Stimulated activated naive CD4-positive, alpha-beta T cell (primary cell): ENCODE measurements around the gene PLA1A.
"Not testable (repeated sequence)": the region's sequence is repeated elsewhere in the genome, so short reads cannot be mapped to it uniquely, and the experiment has no call there.

ENCODE experiments used
- DNase-seq, 6 experiments: peaks; one replicate each; lab custom pipeline; 2025; lab: John Stamatoyannopoulos, UW

Gene PLA1A

GRCh38 chr3:119597548-119598288 lies at the start of gene PLA1A:
PLA1A (plus strand) TSS chr3:119597885; CDS start chr3:119597914, 29 bp downstream.
- DNase-seq: no peak

- no peak for DNase-seq
These were observed 49.3 kb upstream of the PLA1A start for GRCh38 chr3:119548341-119548740.

DNA sequence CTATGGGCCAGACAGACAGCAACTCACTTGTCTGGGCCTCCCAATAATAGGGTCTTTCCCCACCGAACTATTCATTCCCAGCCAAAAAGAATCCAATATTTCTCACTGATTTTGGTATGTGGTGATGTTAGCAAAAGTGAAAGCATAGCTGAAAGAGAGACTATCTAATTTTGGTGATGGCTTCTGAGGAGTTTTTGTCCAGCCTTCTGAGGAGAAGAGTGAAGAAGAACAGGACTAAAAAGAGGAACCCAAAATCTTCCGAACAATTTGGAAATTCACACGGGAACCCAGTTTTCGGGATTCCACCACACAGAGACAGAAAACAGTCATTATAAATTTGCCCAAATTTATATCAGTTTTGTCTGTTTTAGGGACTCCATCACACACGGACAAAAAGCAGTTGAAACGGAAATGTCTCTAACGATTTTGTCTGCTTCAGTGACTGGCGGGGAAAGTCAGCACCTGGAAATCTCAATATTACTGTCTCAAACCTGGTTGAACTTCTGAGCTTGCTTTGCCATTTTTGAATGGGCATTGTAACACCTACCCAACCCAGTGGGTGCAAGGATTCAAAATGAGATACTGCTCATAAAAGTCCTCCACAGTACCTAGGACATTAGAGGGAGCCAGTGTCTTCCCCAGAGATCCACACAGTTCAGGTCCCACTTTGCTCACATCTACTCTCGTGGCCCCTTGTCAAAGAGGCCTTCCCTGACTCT lies 47.3 kb upstream of the PLA1A start:
- no peak for DNase-seq

GRCh38 chr3:119551598-119551997 lies 46.1 kb upstream of the PLA1A start:
- DNase-seq: no peak

- DNase-seq: not testable (repeated sequence)
These were observed 44.8 kb upstream of the PLA1A start for GRCh38 chr3:119552928-119553327.

GRCh38 chr3:119553823-119554415 lies 43.8 kb upstream of the PLA1A start:
- DNase-seq: no peak

- no peak for DNase-seq
These were observed 42.4 kb upstream of the PLA1A start for GRCh38 chr3:119555309-119555735.

DNA sequence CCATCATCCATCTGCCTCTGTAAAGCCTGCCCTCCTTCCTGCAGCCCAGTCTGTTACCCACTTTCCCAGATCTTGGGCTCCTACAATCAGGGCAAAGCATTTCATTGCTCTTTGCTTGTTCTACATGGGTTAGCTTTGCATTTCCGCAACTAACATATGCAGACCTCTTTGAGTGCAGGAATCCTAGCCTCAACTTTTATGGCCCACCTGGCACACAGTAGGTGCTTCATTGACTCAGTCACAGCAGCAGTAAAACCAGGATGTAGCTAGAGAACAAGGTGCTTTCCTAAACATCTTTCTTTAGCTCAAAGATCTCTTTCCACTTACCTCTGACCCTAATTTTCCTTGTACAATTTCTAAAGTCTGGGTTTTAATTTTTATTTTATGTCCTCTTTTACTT lies 41.8 kb upstream of the PLA1A start:
- DNase-seq: no peak

DNA sequence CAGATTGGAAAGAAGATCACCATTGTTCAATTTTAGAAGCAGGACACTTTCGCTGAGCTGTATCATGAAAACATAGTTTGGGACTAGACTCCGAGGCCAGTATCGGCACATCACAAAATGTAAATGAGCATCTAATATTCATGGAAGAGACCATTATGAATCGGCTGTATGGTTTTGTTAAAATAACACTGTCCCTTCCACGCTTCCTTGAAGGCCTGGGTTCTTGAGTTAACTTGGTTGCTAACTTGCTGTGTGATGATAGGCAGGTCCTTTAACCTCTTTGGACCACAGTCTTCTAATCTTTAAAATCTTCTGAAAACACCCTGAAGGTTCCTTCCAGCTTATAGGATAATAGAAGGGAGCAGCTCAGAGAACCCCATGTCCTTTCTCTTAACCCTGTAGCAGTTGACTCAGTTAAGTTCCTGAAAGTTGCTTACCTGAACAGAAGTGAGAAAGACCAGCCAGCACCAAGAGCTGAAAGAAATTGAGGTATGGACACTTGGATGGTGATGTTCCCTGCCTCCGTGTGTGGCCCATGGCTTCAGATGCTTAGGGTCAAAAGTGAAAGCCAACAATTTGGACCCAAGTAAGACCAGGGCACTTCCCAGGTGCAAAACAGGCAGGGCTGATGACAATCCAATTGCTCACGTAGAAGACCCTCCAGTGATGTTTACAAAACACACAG lies 40.4 kb upstream of the PLA1A start:
- no peak for DNase-seq

GRCh38 chr3:119557877-119558269 lies 39.8 kb upstream of the PLA1A start:
- DNase-seq: no peak

GRCh38 chr3:119558626-119559317 lies 38.9 kb upstream of the PLA1A start:
- no peak for DNase-seq

DNA sequence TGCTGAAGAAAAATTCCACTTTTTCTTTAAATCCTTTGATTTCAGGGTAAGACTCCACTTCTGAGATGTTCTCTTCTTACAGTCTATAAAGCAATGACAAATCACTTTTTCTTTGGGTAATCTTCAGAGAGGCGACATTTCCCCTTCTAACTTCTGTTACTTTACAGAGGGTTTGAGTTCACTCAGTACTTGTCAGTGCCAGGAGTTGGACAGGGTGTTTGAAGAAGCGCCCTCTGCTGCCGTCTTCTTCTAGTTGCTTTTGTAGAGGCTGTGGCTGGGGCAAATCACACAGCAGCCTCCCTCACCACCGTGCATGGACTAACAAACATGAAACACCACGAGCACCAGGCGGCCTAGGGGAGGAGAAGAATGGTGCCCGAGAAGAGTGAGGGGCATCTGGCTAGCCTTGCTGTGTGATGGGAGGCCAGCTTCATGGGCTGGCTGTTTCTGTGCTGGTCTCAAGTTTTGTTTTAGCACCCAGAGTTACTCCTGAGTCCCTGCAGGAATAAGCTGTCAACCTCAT lies 38.2 kb upstream of the PLA1A start, which contains the start of gene CD80:
Gene CD80, minus strand, starts transcription at position 174 of the 523 bp plus-strand sequence. CDS start 1,886 bp downstream, outside the sequence.
- peak in 4 of 6 experiments; percentile 5 to 30 (median 15) for DNase-seq

DNA sequence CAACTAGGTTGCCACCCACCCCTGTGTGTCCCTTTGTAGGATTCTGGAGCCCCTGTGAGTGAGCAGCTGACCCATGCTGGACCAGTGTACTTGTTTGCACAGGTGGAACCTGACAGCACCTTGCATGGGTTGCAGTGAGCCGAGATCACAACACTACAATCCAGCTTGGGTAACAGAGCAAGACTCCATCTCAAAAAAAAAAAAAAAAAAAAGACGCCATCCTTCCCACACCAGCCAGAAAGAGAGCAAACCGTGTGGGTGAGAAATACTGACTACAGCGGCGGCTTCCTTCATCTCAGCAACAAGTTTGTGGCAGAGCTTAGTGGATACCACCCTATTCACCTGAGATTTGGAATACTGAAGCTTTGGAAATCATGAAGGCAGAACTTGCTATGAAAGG lies 37.5 kb upstream of the PLA1A start:
- no peak for DNase-seq

DNA sequence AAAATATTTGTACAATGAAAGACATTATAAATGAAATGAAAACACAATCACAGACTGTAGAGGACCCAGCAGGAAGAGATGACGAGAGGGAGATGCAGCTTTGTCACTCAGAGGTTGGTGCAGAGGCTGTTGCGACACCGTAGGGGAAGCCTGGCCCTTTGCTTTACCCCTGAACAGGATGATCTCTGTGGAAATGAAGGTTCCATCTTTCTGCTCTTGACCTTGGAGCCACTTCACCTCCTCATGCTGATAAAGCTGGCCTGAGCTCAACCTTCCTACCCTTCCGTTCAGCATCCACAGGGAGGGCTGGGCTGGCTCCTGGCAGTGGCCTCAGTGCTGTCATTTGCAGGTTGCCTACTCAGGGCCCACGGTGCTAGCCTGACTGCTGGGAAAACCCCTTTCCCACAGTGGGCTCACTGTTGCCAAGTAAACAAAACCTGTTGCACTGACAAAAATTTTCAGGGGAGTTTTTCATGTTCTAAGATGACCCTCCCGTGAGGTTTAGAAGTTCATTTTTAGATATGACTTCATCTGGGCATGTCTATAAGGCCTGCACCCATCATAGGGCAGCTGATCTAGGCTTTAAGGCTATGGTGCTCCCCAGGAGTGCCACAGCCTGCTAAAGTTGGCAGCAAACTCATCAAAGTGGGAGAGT lies 35.3 kb upstream of the PLA1A start:
- DNase-seq: no peak

DNA sequence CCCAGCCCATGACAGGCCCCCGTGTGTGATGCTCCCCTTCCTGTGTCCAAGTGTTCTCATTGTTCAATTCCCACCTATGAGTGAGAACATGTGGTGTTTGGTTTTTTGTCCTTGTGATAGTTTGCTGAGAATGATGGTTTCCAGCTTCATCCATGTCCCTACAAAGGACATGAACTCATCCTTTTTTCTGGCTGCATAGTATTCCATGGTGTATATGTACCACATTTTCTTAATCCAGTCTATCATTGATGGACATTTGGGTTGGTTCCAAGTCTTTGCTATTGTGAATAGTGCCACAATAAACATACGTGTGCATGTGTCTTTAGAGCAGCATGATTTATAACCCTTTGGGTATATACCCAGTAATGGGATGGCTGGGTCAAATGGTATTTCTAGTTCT lies 34.4 kb upstream of the PLA1A start:
- DNase-seq: not testable (repeated sequence)

DNA sequence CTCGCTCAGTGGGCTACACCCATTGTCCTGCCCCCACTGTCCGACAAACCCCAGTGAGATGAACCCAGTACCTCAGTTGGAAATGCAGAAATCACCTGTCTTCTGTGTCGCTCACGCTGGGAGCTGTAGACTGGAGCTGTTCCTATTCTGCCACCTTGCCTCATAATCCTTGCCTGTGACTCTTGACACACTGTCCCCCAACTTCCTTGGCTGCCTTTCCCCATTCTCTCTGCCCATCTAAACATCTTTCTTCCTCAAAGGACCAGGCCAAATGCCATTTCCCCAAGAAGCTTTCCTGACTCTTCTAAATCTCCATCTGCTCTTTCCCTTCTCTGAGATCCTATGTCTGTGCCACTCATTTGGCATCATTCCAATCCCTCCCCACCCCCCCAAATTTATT lies 28.5 kb upstream of the PLA1A start:
- DNase-seq: no peak

DNA sequence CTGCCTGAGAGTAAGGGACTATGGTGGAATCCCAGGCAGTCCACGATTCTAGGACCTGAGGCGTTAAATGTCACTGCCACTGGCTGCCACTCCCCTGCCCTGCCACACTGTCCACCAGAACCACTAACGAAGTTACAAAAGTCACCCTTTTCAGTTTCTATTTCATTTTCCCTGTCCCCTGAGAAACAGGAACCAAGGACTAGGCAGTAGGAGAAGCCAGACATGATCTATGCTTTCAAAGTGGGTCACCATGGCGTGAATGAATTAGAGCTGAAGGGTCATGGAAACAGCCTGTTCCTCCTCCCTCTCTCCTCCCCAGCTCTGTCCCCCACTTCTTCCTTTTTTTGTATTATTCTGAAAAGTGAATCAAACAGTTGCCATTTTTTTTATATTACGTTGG lies 27.5 kb upstream of the PLA1A start:
- DNase-seq: no peak

- DNase-seq: no peak
These were observed 26.5 kb upstream of the PLA1A start for GRCh38 chr3:119571230-119571629.

- DNase-seq: no peak
These were observed 26.0 kb upstream of the PLA1A start for GRCh38 chr3:119571688-119572087.

DNA sequence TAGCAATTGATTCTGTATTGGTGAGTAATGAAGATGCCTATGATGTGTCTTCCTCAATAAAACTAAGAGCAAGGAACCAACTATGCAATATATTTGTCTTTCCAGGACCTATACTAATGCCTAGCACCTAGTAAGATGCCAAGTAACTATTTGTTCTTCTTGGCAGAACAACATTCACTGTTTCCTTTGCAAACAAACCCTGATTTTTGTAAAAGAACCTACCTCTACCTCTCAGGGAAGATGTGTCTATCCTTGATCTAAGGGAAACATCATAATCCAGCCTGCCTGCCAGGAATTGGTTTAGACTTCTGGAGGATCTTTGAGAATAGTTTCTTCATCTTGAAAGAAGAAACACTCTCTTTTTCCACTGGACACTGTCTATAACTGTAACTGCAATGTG lies 22.2 kb upstream of the PLA1A start:
- no peak for DNase-seq
